Activated naive CD8-positive, alpha-beta T cell treated with anti-CD3 and anti-CD28 coated beads, Interleukin-2, amount 10 ng/mL, durations not matched to agents 7 days and 5 days (primary cell): ENCODE measurements around the gene ZBTB9. TPM values are rescaled to one million over a fixed set of nuclear protein-coding genes. Genes with fewer than 3 reads are reported as not detected.
"Not testable (repeated sequence)": the region's sequence is repeated elsewhere in the genome, so short reads cannot be mapped to it uniquely, and the experiment has no call there.

Source experiments
- ATAC-seq: fragments of 150-1000 bp; cut with Tn5 transposase; one replicate; pipeline ENCODE4 v1.10.0; 2021; ENCODE audit warnings: low read depth, moderate library complexity
- POLR2A ChIA-PET: fragments of 350-600 bp; sonication (Branson Sonifier 250); formaldehyde crosslinking; loops from one replicate; lab custom pipeline; 2021; ENCODE audit warnings: antibody characterized with exemption; lab: Charles Lee
- DNase-seq: peaks from one replicate; pipeline ENCODE4 v3.0.0; 2021
- H3K27ac Mint-ChIP-seq: one replicate; pipeline ENCODE4 v1.8.0; 2022; ENCODE audit warnings: mild to moderate bottlenecking, mixed read lengths
- H3K27me3 Mint-ChIP-seq: one replicate; pipeline ENCODE4 v1.8.0; 2022; ENCODE audit warnings: mild to moderate bottlenecking, moderate library complexity, mixed read lengths
- H3K36me3 Mint-ChIP-seq: one replicate; pipeline ENCODE4 v1.8.0; 2021; ENCODE audit warnings: mild to moderate bottlenecking, mixed read lengths
- H3K4me1 Mint-ChIP-seq: one replicate; pipeline ENCODE4 v1.8.0; 2021; ENCODE audit warnings: mixed read lengths
- H3K4me3 Mint-ChIP-seq: one replicate; pipeline ENCODE4 v1.8.0; 2022; ENCODE audit warnings: mild to moderate bottlenecking, moderate library complexity, mixed read lengths
- H3K9me3 Mint-ChIP-seq: one replicate; pipeline ENCODE4 v1.8.0; 2021; ENCODE audit warnings: mixed read lengths
- total RNA-seq, 2 experiments: library from RNA; stranded (reverse); gene quantifications; one replicate each; pipeline ENCODE4 v1.2.3, GENCODE V29; 2021

Gene ZBTB9
- total RNA-seq, 2 experiments from 2014 or later: 9.1 to 9.8 TPM

GRCh38 chr6:33466075-33466735, 11.8 kb downstream of the ZBTB9 start:
- Mint-ChIP-seq H3K27ac (no peak overlapping the region), H3K36me3 (no peaks in the 10 kb centered on the region), H3K27me3 (peaks cover 2% of the 10 kb centered on the region), H3K4me3 (no peak overlapping the region), H3K4me1 (no peaks in the 10 kb centered on the region), H3K9me3 (no peaks in the 10 kb centered on the region)
- ATAC-seq (no peak), DNase-seq (no peak)
- POLR2A ChIA-PET: no interaction called here

DNA sequence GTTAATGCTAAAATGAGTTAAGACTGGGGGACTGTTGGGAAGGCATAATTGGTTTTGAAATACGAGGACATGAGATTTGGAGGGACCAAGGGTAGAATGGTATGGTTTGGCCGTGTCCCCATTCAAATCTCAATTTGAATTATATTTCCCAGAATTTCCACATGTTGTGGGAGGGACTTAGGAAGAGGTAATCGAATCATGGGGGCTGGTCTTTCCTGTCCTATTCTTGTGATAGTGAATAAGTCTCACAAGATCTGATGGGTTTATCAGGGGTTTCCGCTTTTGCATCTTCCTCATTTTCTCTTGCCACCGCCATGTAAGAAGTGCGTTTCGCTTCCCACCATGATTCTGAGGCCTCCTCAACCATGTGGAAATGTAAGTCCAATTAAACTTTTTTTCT, 12.7 kb downstream of the ZBTB9 start:
- H3K36me3 Mint-ChIP-seq: no peaks in the 10 kb centered on the region
- DNase-seq (no peak), ATAC-seq (no peak)
- H3K4me1 Mint-ChIP-seq: no peaks in the 10 kb centered on the region
- H3K9me3 Mint-ChIP-seq: no peaks in the 10 kb centered on the region
- POLR2A ChIA-PET: interaction anchor here (0.6 kb wide), 1 partner anchor 116 kb away, joined by 3 read pairs; no protein-coding TSS in a partner anchor
- H3K27ac Mint-ChIP-seq: no peak overlapping the region
- H3K4me3 Mint-ChIP-seq: no peak overlapping the region
- peaks cover 2% of the 10 kb centered on the region for H3K27me3 Mint-ChIP-seq

DNA sequence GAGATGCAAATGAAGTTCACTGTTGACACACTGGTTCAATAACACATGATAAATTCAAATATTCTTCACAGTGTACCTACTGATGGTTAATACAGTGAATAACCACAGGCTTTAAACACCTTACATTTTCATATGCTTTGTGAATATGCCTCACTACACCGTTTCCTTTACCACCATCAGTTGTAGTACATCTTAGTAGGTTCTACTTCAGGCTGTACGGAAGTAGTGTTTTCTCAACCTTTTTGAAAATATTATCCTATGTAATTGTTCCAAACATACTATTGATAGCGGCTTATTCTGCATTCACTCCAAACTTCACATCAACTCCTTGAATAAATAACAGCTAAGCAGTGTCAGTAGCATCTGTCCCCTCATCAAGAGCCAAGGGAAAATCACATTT, 15.3 kb downstream of the ZBTB9 start:
- Mint-ChIP-seq H3K27ac (no peak overlapping the region), H3K9me3 (no peaks in the 10 kb centered on the region), H3K36me3 (no peaks in the 10 kb centered on the region), H3K4me3 (no peak overlapping the region), H3K4me1 (no peaks in the 10 kb centered on the region), H3K27me3 (no peaks in the 10 kb centered on the region)
- DNase-seq (no peak), ATAC-seq (no peak)
- POLR2A ChIA-PET: no interaction called here

DNA sequence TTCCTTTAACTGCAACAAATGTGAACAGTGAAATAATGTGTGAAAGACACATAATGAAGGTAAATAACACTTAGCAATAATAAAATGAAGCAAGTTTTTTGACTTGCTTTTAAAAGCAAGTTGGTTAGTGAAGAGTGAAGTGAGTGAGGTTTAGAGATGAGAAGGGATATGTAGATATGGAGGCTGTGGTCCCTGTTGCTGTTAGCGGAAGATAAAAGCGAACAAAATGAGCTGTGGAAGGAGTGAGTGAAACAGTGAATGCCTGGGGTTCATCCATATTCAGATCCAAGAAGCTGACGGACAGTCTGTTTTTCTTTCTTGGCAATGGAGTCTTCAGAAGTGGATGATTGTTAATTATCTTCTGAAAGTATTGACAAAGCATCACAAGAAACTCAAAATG, 23.5 kb downstream of the ZBTB9 start:
- H3K27me3 Mint-ChIP-seq: peaks cover 17% of the 10 kb centered on the region
- no peaks in the 10 kb centered on the region for H3K36me3 Mint-ChIP-seq
- no peak overlapping the region for H3K4me3 Mint-ChIP-seq
- H3K27ac Mint-ChIP-seq: no peak overlapping the region
- no peaks in the 10 kb centered on the region for H3K9me3 Mint-ChIP-seq
- POLR2A ChIA-PET: no interaction called here
- no peaks in the 10 kb centered on the region for H3K4me1 Mint-ChIP-seq
- DNase-seq: no peak
- ATAC-seq: no peak

DNA sequence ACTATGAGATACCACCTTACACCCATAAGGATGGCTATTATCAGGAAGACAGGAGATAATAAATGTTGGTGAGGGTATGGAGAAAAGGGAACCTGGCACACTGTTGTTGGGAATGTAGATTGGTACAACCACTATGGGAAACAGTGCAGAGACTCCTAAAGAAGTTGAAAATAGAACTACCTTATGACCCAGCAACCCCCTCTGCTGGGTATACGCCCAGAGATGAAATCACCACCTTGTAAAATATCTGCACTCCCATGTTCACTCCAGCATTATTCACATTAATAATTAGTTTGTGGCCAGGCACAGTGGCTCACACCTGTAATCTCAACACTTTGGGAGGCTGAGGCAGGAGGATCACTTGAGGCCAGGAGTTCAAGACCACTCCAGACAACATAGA, 26.8 kb downstream of the ZBTB9 start:
- ATAC-seq: no peak
- no peak overlapping the region for H3K27ac Mint-ChIP-seq
- no peak for DNase-seq

GRCh38 chr6:33482620-33483019, 28.2 kb downstream of the ZBTB9 start:
- DNase-seq, POLR2A ChIA-PET, H3K27ac Mint-ChIP-seq, H3K9me3 Mint-ChIP-seq, ATAC-seq, H3K36me3 Mint-ChIP-seq, H3K4me3 Mint-ChIP-seq, H3K4me1 Mint-ChIP-seq: not testable (repeated sequence)
- peaks cover 17% of the 10 kb centered on the region for H3K27me3 Mint-ChIP-seq

More for the DNA sequence above, 26.8 kb downstream of the ZBTB9 start:
- H3K27me3 Mint-ChIP-seq: peaks cover 17% of the 10 kb centered on the region
- H3K4me1 Mint-ChIP-seq: no peaks in the 10 kb centered on the region
- no peak overlapping the region for H3K4me3 Mint-ChIP-seq
- POLR2A ChIA-PET: no interaction called here
- no peaks in the 10 kb centered on the region for H3K36me3 Mint-ChIP-seq
- H3K9me3 Mint-ChIP-seq: no peaks in the 10 kb centered on the region

DNA sequence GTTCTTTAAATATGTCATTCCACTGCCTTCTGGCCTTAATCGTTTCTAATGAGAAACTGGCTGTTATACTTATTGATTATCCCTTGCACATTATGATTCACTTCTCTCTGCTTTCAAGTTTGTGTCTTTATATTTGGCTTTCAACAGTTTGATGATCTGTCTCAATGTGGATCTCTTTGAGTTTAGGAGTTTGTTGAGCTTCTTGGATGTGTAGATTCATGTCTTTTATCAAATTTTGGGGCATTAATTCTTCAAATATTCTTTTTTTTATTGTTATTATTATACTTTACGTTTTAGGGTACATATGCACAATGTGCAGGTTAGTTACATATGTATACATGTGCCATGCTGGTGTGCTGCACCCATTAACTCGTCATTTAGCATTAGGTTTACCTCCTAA, 29.3 kb downstream of the ZBTB9 start:
- DNase-seq: no peak
- Mint-ChIP-seq H3K36me3 (no peaks in the 10 kb centered on the region), H3K4me1 (no peaks in the 10 kb centered on the region), H3K27ac (no peak overlapping the region), H3K9me3 (no peaks in the 10 kb centered on the region), H3K27me3 (peaks cover 16% of the 10 kb centered on the region), H3K4me3 (no peak overlapping the region)
- POLR2A ChIA-PET: no interaction called here
- no peak for ATAC-seq

DNA sequence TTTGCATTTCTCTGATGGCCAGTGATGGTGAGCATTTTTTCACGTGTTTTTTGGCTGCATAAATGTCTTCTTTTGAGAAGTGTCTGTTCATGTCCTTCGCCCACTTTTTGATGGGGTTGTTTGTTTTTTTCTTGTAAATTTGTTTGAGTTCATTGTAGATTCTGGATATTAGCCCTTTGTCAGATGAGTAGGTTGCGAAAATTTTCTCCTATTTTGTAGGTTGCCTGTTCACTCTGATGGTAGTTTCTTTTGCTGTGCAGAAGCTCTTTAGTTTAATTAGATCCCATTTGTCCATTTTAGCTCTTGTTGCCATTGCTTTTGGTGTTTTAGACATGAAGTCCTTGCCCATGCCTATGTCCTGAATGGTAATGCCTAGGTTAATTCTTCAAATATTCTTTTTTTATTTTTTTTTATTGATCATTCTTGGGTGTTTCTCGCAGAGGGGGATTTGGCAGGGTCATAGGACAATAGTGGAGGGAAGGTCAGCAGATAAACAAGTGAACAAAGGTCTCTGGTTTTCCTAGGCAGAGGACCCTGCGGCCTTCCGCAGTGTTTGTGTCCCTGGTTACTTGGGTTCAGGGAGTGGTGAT, 30.4 kb downstream of the ZBTB9 start:
- H3K4me1 Mint-ChIP-seq, H3K27ac Mint-ChIP-seq, H3K36me3 Mint-ChIP-seq, ATAC-seq, DNase-seq, H3K4me3 Mint-ChIP-seq, H3K9me3 Mint-ChIP-seq: not testable (repeated sequence)
- H3K27me3 Mint-ChIP-seq: peaks cover 13% of the 10 kb centered on the region
- POLR2A ChIA-PET: interaction anchor here (0.7 kb wide), 1 partner anchor 48 kb away, joined by 3 read pairs; no protein-coding TSS in a partner anchor

DNA sequence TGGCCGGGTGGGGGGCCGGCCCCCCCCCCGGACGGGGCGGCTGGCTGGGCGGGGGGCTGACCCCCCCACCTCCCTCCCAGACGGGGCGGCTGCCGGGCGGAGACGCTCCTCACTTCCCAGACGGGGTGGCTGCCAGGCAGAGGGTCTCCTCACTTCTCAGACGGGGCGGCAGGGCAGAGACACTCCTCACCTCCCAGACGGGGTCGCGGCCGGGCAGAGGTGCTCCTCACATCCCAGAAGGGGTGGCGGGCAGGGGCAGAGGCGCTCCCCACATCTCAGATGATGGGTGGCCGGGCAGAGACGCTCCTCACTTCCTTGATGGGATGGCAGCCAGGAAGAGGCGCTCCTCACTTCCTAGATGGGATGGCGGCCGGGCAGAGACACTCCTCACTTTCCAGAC, 31.3 kb downstream of the ZBTB9 start:
- peaks cover 13% of the 10 kb centered on the region for H3K27me3 Mint-ChIP-seq
- H3K4me3 Mint-ChIP-seq, H3K9me3 Mint-ChIP-seq, H3K27ac Mint-ChIP-seq, POLR2A ChIA-PET, H3K36me3 Mint-ChIP-seq, ATAC-seq, H3K4me1 Mint-ChIP-seq, DNase-seq: not testable (repeated sequence)

GRCh38 chr6:33488339-33488738, 34.0 kb downstream of the ZBTB9 start:
- Mint-ChIP-seq H3K27me3 (peaks cover 11% of the 10 kb centered on the region), H3K36me3 (no peaks in the 10 kb centered on the region), H3K4me1 (no peaks in the 10 kb centered on the region), H3K9me3 (no peaks in the 10 kb centered on the region), H3K4me3 (no peak overlapping the region), H3K27ac (no peak overlapping the region)
- POLR2A ChIA-PET: no interaction called here
- DNase-seq: no peak
- no peak for ATAC-seq

DNA sequence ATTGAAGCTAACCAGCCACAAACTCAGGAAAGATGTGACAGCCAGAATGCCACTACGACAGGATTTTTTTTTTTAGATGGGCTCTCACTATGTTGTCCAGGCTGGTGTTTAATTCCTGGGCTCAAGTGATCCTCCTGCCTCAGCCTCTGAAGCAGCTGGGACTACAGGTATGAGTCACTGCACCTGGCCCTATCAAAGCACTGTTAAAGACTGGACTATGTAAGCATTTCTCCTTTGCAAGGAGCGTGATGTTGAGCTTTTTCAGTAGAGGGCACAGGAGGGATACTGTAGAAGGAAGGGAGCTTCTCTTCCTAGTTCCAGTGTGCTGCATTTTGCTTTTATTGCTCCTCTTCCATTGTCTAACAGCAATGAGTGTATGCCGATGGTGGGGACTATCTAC, 35.8 kb downstream of the ZBTB9 start:
- no peak overlapping the region for H3K4me3 Mint-ChIP-seq
- no peaks in the 10 kb centered on the region for H3K9me3 Mint-ChIP-seq
- no peaks in the 10 kb centered on the region for H3K36me3 Mint-ChIP-seq
- POLR2A ChIA-PET: no interaction called here
- peaks cover 13% of the 10 kb centered on the region for H3K27me3 Mint-ChIP-seq
- no peaks in the 10 kb centered on the region for H3K4me1 Mint-ChIP-seq
- ATAC-seq: no peak
- no peak overlapping the region for H3K27ac Mint-ChIP-seq
- DNase-seq: no peak

GRCh38 chr6:33490621-33491020, 36.2 kb downstream of the ZBTB9 start:
- Mint-ChIP-seq H3K27me3 (peaks cover 13% of the 10 kb centered on the region), H3K4me1 (no peaks in the 10 kb centered on the region), H3K9me3 (no peaks in the 10 kb centered on the region), H3K27ac (no peak overlapping the region), H3K36me3 (no peaks in the 10 kb centered on the region), H3K4me3 (no peak overlapping the region)
- POLR2A ChIA-PET: no interaction called here
- DNase-seq (no peak), ATAC-seq (no peak)

DNA sequence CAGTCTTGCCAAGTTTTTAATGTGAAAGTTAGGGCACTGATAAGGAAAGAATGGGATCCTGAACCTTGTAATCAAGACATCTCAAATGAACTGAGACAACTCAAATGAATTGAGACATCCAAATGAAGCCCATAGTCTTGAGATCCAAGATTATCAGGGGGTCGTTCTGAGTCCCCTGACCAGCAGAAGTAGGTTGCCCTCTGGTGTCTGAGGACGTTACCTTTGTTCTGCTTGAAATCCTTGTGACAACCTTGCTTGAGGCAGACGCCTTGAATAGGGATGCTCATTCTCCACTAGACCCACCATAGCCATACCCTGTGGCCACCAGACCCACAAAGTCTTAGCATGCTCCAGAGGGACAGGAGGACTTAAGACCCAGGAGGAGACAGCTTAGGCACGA, 37.7 kb downstream of the ZBTB9 start:
- H3K27ac Mint-ChIP-seq: no peak overlapping the region
- ATAC-seq (no peak), DNase-seq (no peak)
- H3K36me3 Mint-ChIP-seq: no peaks in the 10 kb centered on the region
- no peaks in the 10 kb centered on the region for H3K9me3 Mint-ChIP-seq
- peaks cover 15% of the 10 kb centered on the region for H3K27me3 Mint-ChIP-seq
- H3K4me1 Mint-ChIP-seq: no peaks in the 10 kb centered on the region
- POLR2A ChIA-PET: interaction anchor here (0.9 kb wide), 1 partner anchor 41 kb away, joined by 3 read pairs; no protein-coding TSS in a partner anchor
- H3K4me3 Mint-ChIP-seq: no peak overlapping the region

- no peak overlapping the region for H3K27ac Mint-ChIP-seq
- ATAC-seq (no peak), DNase-seq (no peak)
- POLR2A ChIA-PET: no interaction called here
- H3K36me3 Mint-ChIP-seq: no peaks in the 10 kb centered on the region
- H3K9me3 Mint-ChIP-seq: no peaks in the 10 kb centered on the region
- no peak overlapping the region for H3K4me3 Mint-ChIP-seq
- peaks cover 6% of the 10 kb centered on the region for H3K27me3 Mint-ChIP-seq
- no peaks in the 10 kb centered on the region for H3K4me1 Mint-ChIP-seq
These were observed 42.8 kb downstream of the ZBTB9 start for GRCh38 chr6:33497157-33497556.
